T1000 (cell line): ENCODE measurements around the gene DNAJC16.
"Not testable (repeated sequence)": the region's sequence is repeated elsewhere in the genome, so short reads cannot be mapped to it uniquely, and the experiment has no call there.

Experiments used
- DNase-seq: peaks from one replicate; lab custom pipeline; 2025; ENCODE audit warnings: mixed read lengths; lab: John Stamatoyannopoulos, UW

The DNAJC16 gene

GRCh38 chr1:15583016-15583706, 56.5 kb downstream of the DNAJC16 start:
- DNase-seq, result no peak

- no peak for DNase-seq
Measured at GRCh38 chr1:15584489-15585363, 58.1 kb downstream of the DNAJC16 start, which contains the start of gene AGMAT. Gene AGMAT, minus strand, starts transcription at chr1:15585051. Its CDS starts 84 bp downstream, at chr1:15584967.

- DNase-seq, result no peak
Measured at GRCh38 chr1:15592285-15592684, 65.6 kb downstream of the DNAJC16 start.

GRCh38 chr1:15595809-15596617, 69.4 kb downstream of the DNAJC16 start:
- no peak for DNase-seq

GRCh38 chr1:15598436-15598835, 71.8 kb downstream of the DNAJC16 start:
- DNase-seq, result no peak

- DNase-seq, result peak; percentile 93
Measured at GRCh38 chr1:15603050-15603965, 76.7 kb downstream of the DNAJC16 start.

GRCh38 chr1:15603966-15604282, 77.3 kb downstream of the DNAJC16 start:
- not testable (repeated sequence) for DNase-seq

- not testable (repeated sequence) for DNase-seq
Measured at GRCh38 chr1:15604400-15604799, 77.8 kb downstream of the DNAJC16 start.

- no peak for DNase-seq
Measured at GRCh38 chr1:15605398-15606383, 79.0 kb downstream of the DNAJC16 start.

GRCh38 chr1:15609631-15610030, 83.0 kb downstream of the DNAJC16 start:
- no peak for DNase-seq

- no peak for DNase-seq
Measured at GRCh38 chr1:15610167-15610566, 83.5 kb downstream of the DNAJC16 start.

GRCh38 chr1:15616373-15617172, 89.9 kb downstream of the DNAJC16 start:
- DNase-seq, result no peak

- peak; percentile 97 for DNase-seq
Measured at GRCh38 chr1:15617173-15618076, 90.8 kb downstream of the DNAJC16 start, which contains the start of gene DDI2. Gene DDI2, plus strand, starts transcription at chr1:15617458. Its CDS starts 213 bp downstream, at chr1:15617671.

GRCh38 chr1:15618077-15618654, 91.5 kb downstream of the DNAJC16 start:
- DNase-seq, result no peak

GRCh38 chr1:15618655-15619525, 92.2 kb downstream of the DNAJC16 start:
- no peak for DNase-seq

GRCh38 chr1:15620155-15620545, 93.5 kb downstream of the DNAJC16 start:
- DNase-seq, result peak; percentile 20
